T-helper 2 cell (primary cell): ENCODE data around the gene ZNF69.
"Not testable (repeated sequence)": the region's sequence is repeated elsewhere in the genome, so short reads cannot be mapped to it uniquely, and the experiment has no call there.

Experiments used
- DNase-seq, 5 experiments: peaks; one replicate each; pipeline versions ENCODE4 v3.0.0 to v3.0.0-alpha.2; 2012 to 2022

Gene ZNF69

DNA sequence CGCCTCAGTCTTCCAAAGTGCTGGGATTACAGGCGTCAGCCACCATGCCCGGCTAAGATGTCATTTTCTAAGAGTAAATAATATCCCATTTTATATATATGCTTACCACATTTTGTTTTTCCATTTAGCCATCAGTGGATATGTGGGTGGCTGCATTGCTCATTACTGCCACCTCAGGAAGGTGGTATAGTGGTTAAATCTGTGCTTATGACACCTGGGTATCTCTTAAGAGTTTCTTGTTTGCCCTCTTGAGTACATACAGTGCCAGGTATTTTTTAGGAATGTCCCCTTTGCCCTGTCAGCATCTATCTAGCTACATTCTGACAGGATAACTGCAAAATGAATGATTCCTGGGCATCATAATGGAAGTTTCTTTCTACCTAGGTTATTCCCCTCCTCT, 14.6 kb downstream of the ZNF69 start:
- DNase-seq = no peak

DNA sequence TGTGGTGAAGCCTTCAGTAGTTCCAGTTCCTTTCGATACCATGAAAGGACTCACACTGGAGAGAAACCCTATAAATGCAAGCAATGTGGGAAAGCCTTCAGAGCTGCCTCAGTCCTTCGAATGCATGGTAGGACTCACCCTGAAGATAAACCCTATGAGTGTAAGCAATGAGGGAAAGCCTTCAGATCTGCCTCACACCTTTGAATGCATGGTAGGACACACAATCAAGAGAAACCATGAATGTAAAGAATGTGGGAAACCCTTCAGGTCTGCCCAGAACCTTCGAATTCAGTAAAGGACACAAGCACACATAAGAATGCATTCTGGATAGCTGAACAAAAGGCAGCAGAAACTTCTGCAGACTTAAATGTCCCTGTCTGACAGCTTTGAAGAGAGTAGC, 18.3 kb downstream of the ZNF69 start:
- DNase-seq = no peak

DNA sequence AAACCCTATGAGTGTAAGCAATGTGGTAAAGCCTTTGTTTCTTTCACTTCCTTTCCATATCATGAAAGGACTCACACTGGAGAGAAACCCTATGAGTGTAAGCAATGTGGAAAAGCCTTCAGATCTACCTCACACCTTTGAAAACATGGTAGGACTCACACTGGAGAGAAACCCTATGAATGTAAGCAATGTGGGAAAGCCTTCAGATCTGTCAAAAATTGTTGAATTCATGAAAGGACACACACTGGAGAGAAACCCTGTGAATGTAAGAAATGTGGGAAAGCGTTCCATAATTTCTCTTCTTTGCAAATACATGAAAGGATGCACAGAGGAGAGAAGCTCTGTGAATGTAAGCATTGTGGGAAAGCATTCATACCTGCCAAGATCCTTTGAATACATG, 24.4 kb downstream of the ZNF69 start:
- not testable (repeated sequence) for DNase-seq

DNA sequence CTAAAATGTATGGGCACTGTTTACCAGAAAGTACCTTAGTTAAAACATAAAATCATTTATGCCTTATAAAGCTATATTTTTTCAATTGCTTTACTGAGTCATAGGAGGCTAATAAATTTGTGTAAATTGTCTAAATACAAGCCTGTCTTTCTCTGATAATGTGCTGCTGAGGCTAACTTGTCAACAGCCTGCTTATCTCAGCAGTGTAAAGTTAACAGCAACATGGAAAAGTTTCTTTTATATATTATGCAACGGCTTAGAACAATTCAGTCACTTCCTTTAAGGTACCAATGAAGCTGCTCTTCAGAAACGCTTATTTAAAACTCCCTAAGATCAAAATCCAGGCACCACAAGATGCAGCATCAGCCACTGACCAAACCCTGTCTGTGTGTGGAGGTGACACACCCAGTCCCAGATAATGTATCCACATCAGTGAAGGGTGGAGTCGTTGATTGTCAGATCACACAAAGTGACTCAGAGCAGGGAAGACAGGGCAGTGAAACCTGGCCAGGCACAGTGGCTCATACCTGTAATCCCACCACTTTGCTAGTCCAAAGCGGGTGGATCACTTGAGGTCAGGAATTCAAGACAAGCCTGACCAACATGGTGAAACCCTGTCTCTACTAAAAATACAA, 27.0 kb downstream of the ZNF69 start:
- not testable (repeated sequence) for DNase-seq

DNA sequence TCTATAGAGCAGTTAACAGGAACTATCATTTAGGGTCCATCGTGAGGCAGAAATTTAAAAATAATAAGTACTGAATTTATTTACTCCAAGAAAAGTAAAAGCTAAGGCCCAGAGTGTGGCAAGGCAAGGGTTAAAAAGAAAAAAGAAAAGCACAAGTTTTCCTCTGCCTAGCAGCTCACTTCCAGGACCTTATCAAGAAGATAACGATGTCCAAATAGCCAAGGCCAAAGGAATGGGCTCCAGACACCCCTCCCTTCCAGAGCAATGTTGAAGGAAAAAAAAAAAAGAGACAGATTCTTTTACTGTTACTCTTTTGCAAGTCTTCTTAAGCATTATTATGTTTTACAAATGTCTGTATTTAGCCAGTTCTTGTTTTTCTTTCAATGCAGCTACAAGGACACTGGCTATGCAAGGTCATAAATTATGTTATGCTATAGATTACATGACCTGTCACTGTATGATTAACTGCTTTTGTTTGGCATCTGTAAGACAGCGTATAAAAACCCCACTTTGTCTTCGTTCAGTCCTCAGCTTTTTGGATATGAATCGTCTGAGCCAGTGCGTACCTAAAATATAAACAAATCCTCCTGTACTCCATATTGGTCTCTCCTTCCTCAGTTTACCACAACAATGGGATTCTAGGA, 34.4 kb downstream of the ZNF69 start:
- DNase-seq = no peak

DNA sequence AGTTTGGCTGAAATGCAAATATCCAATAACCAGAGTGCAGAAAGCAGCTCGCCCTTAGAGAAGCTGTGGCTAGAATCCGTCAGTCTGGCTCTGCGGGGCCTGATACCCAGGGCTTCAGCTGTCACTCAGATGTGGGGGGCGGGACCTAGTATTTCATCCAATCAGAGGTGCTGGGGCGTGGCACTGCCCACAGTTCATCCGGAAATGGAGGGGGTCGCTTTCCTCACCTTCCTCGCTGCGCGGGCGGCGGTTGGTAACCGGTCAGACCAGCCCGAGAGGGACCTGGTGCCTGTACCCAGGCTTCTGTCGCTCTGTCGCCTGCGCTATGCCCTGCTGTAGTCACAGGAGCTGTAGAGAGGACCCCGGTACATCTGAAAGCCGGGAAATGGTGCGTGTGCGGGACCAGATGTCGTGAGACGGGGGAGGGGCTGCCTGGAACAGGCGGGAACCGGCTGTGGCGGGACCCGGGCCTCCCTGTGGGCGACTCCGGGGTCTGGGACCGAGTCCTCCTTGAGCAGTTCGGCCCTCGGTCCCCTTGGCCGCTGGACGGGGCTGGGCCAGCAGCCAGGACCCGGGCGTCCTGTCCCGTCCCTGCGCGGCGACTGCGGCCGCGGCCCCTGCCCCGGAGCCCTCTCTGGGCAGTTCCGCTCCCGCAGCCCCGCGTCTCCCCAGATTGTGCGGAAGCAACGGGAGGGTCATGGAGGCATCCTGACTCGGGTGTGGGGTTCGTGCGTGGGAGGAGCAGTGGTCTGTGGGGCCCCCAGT, 37.5 kb downstream of the ZNF69 start, which contains the start of gene ZNF700:
Gene ZNF700 (plus strand): TSS at position 222 of the 765 bp plus-strand sequence. CDS start 104 bp downstream, at position 326.
- DNase-seq = peak; percentile 64 to 96 (median 87)

DNA sequence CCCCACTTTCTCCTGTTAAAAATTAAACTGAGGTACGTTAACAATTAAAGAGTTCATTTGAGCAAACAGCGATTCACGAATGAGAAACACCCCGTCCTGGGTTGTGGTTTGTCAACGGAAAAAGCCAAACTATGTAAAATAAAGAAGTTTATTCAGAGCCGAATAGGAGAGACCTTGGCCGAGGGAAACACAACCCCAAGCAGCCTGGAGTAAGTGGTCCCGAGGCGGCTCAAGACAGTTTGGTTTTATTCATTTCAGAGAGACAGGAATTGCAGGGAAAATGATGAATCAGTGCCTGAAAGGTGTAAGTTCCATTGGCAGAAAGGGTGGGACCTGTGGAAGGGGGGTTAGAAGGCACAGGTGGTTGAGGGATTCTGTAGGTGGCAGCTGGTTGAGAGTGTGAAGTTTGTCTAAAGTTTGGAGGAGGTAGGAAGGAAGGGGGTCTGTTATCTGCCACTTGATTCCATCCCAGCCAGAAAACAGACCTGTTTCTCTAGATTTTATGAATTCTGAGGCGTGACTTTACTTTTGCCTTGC, 38.1 kb downstream of the ZNF69 start:
- not testable (repeated sequence) for DNase-seq

DNA sequence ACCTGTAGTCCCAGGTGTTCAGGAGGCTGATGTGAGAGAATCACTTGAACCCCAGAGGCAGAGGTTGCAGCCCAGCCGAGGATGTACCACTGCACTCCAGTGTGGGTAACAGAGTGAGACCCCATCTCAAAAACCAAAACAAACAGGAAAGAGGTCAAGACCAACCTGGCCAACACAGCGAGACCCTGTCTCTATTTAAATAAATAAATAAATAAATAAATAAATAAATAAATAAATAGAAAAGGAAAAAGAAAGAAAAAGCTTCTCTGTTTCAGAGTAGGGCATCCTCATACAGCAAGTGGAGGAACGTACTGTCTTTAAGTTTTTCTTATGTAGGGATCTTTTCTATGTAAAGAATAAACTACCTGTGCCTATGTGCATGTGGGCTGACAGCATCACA, 39.6 kb downstream of the ZNF69 start:
- no peak for DNase-seq

DNA sequence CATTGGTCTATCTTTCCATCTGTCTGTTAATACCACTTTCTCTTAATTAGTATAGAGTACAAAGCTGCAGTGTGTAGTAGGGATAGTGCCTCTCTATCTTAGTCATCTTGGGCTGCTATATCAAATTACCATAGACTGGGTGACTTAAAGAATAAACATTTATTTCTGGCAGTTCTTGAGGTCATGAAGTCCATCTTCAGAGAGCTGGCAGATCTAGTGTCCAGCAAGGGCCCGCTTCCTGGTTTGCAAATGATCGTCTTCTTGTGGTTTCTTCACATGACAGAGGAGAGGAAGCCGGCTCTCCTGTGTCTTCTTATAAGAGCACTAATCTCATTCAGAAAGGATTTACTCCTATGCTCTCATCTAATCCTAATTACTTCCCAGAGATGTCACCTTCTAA, 43.5 kb downstream of the ZNF69 start:
- no peak for DNase-seq

- DNase-seq = no peak
These were observed 43.9 kb downstream of the ZNF69 start for GRCh38 chr19:11931513-11931912.

GRCh38 chr19:11935829-11936228, 48.2 kb downstream of the ZNF69 start:
- DNase-seq = not testable (repeated sequence)

DNA sequence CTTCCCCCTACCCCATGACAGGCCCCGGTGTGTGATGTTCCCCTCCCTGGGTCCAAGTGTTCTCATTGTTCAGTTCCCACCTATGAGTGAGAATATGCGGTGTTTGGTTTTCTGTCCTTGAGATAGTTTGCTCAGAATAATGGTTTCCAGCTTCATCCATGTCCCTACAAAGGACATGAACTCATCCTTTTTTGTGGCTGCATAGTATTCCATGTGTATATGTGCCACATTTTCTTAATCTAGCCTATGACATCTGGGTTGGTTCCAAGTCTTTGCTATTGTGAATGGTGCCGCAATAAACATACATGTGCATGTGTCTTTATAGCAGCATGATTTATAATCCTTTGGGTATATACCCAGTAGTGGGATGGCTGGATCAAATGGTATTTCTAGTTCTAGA, 50.8 kb downstream of the ZNF69 start:
- DNase-seq = not testable (repeated sequence)

DNA sequence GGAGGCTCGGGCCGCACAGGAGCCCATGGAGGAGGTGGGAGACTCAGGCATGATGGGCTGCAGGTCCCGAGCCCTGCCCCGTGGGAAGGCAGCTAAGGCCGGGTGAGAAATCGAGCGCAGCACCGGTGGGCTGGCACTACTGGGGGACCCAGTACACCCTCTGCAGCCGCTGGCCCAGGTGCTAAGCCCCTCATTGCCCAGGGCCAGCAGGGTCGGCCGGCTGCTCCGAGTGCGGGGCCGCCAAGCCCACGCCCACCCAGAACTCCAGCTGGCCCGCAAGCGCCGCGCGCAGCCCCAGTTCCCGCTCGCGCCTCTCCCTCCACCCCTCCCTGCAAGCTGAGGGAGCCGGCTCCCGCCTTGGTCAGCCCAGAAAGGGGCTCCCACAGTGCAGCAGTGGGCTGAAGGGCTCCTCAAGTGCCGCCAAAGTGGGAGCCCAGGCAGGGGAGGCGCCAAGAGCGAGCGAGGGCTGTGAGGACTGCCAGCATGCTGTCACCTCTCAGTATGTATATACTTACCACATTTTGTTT, 53.8 kb downstream of the ZNF69 start:
- DNase-seq = not testable (repeated sequence)

DNA sequence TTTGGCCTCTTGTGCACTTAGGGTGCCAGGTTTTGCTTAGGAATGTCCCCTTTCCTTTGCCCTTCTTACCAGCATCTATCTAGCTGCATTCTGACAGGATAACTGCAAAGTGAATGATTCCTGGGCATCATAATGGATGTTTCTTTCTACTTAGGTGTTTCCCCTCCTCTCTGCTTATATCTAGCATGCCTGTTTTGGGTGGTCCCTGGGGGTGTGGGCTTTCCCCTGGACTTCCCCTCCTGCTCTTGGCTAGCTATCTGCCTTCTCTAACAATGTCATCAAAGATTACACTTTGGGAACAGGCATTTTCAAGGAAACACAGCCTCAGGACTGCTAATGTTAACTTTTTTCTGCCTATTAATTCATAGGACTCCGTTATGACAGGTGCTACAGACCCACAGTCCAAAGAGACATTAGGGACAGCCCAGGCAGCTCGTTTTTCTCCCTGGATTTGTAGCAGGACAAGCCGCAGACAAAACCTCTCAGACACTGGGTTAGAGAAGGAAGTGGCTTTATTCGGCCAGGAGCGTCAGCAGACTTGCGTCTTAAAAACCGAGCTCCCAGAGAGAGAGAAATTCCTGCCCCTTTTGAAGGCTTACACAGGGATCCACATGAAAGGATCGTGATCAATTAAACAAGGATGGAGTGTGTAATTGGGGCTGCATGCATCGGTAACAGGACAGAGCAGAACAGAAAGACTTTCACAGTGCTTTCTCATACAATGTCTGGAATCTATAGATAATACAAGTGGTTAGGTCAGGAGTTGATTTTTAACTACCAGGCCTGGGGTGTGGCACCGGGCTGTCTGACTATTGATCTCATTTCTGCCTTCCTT, 54.6 kb downstream of the ZNF69 start:
- DNase-seq = no peak

DNA sequence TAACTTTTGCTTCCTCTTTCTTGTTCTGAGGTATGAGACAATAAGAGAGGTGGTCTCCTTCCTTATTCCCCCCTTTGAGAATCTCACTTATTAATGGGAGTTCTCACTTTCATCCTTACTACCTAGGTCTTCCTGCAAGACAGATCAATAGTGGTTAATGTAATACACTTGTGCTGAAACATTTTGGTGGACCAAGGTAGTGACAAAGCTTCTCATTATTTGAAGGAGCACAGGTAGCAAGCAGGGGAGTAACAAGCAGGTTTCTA, 55.2 kb downstream of the ZNF69 start:
- no peak for DNase-seq

DNA sequence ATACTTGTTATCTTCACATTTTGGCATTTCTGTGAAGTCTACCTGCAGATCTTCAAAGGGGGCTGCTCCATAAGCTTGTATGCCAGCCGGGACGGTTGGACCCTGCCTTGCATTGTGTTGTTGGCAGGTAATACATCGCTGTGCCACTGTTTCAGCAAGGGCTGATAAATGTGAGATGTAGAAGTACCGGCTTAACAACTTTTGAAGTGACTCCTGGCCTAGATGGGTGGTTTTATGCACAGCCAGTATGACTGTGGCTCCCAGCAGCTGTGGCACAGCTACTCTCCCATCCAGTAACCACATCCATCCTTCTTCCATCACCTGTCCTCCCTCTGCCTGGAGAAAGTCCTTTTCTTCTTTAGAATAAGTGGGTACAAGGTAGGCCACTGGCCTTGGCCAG, 57.1 kb downstream of the ZNF69 start:
- DNase-seq = no peak

- DNase-seq = no peak
These were observed 61.1 kb downstream of the ZNF69 start for GRCh38 chr19:11948646-11949045.

GRCh38 chr19:11949201-11949600, 61.6 kb downstream of the ZNF69 start:
- peak in 1 of 5 experiments; percentile 36 for DNase-seq

GRCh38 chr19:11949614-11950080, 62.1 kb downstream of the ZNF69 start:
- DNase-seq = not testable (repeated sequence)

- no peak for DNase-seq
These were observed 62.7 kb downstream of the ZNF69 start for GRCh38 chr19:11950312-11950711.
